OCI-LY7 (cell line): Measurements from ENCODE around the gene TMEM161A. TPM values are rescaled to one million over a fixed set of nuclear protein-coding genes. Genes with fewer than 3 reads are reported as not detected.

Experiments used
- Bru-seq: library from RNA; stranded (reverse); fragments of 400-500 nt; gene quantifications from one replicate; lab custom pipeline; 2021; lab: Mats Ljungman, UMichigan
- BruChase-seq, 2 experiments: library from RNA; stranded (reverse); fragments of 400-500 nt; gene quantifications; one replicate each; lab custom pipeline; 2021; lab: Mats Ljungman, UMichigan
- BruUV-seq: library from RNA; stranded (reverse); fragments of 400-500 nt; replicated peaks from 2 replicates; lab custom pipeline; 2021; lab: Mats Ljungman, UMichigan
- CTCF ChIA-PET: fragments of 300-600 bp; sonication (Branson Sonifier 250); formaldehyde crosslinking; loops from one replicate; lab custom pipeline; 2022; ENCODE audit warnings: antibody characterized with exemption; ENCODE audit not compliant: unreplicated experiment; lab: Charles Lee
- POLR2A ChIA-PET: fragments of 300-600 bp; sonication (Branson Sonifier 250); formaldehyde crosslinking; loops from one replicate; lab custom pipeline; 2022; ENCODE audit warnings: antibody characterized with exemption; lab: Charles Lee
- DNase-seq: peaks from one replicate; pipeline ENCODE4 v3.0.0-alpha.2; 2015; ENCODE audit warnings: low spot score
- H2AFZ ChIP-seq: fragments of 200-600 bp; sonication (generic), shearing (Covaris generic); 2 replicates; pipeline ENCODE4 v1.6.1; 2014; ENCODE audit warnings: mild to moderate bottlenecking, antibody characterized with exemption, low read length, moderate library complexity
- H3K27ac ChIP-seq: fragments of 200-600 bp; sonication (generic); 2 replicates; pipeline ENCODE4 v1.5.1; 2014; ENCODE audit warnings: mixed run types, low read depth, mild to moderate bottlenecking, moderate library complexity, low read length, inconsistent platforms; ENCODE audit not compliant: poor library complexity, severe bottlenecking
- H3K36me3 ChIP-seq: fragments of 200-600 bp; sonication (generic); 2 replicates; pipeline ENCODE4 v1.6.1; 2014; ENCODE audit warnings: mild to moderate bottlenecking, antibody characterized with exemption, low read length, moderate library complexity, mixed read lengths; ENCODE audit not compliant: insufficient read depth
- H3K4me1 ChIP-seq: fragments of 200-600 bp; sonication (generic); 2 replicates; pipeline ENCODE4 v1.5.1; 2014; ENCODE audit warnings: mild to moderate bottlenecking, low read length; ENCODE audit not compliant: insufficient read depth, poor library complexity, severe bottlenecking
- H3K4me2 ChIP-seq: fragments of 200-600 bp; sonication (generic); 2 replicates; pipeline ENCODE4 v1.6.1; 2014; ENCODE audit warnings: mild to moderate bottlenecking, low read length
- H3K4me3 ChIP-seq: fragments of 200-600 bp; sonication (generic); 2 replicates; pipeline ENCODE4 v1.5.1; 2014; ENCODE audit warnings: mild to moderate bottlenecking, low read depth, low read length; ENCODE audit not compliant: poor library complexity, severe bottlenecking
- H3K79me2 ChIP-seq: fragments of 200-600 bp; sonication (generic); 2 replicates; pipeline ENCODE4 v1.6.1; 2016; ENCODE audit warnings: low read depth, mild to moderate bottlenecking, low read length, moderate library complexity, mixed read lengths; ENCODE audit not compliant: insufficient read depth
- H3K9me2 ChIP-seq: fragments of 200-600 bp; sonication (generic); 2 replicates; pipeline ENCODE4 v1.6.1; 2016; ENCODE audit warnings: mild to moderate bottlenecking, low read length, mixed read lengths; ENCODE audit not compliant: insufficient read depth
- H3K9me3 ChIP-seq: fragments of 200-600 bp; sonication (generic); 2 replicates; pipeline ENCODE4 v1.6.1; 2014; ENCODE audit warnings: mild to moderate bottlenecking, mixed run types, low read length, mixed read lengths
- H4K20me1 ChIP-seq: fragments of 200-600 bp; sonication (generic); 2 replicates; pipeline ENCODE4 v1.6.1; 2014; ENCODE audit warnings: mild to moderate bottlenecking, antibody characterized with exemption, low read length, moderate library complexity, mixed read lengths; ENCODE audit not compliant: insufficient read depth
- EZH2phosphoT487 ChIP-seq: fragments of 200-600 bp; sonication (generic); IDR thresholded peaks from 2 replicates; pipeline ENCODE4 v1.6.1; 2018; ENCODE audit warnings: low read depth, borderline replicate concordance, mild to moderate bottlenecking, mixed run types, antibody characterized with exemption, low read length, moderate library complexity, mixed read lengths
- intact Hi-C: fragments of 100-400 bp; cut with micrococcal nuclease; formaldehyde crosslinking; loops from one replicate; pipeline ENCODE4 v1.10.0; 2022; ENCODE audit not compliant: unreplicated experiment
- long read RNA-seq: library from polyadenylated mRNA; stranded (forward); transcript quantifications from one replicate; pipeline ENCODE4 v2.0.0, GENCODE V29; 2022
- total RNA-seq, 2 experiments: library from RNA; depleted of rRNA in 1 of 2; stranded (reverse); fragments of >200 nt in 1 of 2; shearing (Covaris generic) in 1 of 2; gene quantifications; 2 replicates each; pipeline ENCODE4 v1.2.3, GENCODE V29; 2014 to 2022
- TF ChIP-seq, protein P1 (sequence below): fragments of 200-600 bp; sonication (generic); conservative IDR thresholded peaks from 2 replicates; pipeline ENCODE4 v1.5.1; 2014; ENCODE audit warnings: mild to moderate bottlenecking, antibody characterized with exemption, low read length, moderate library complexity, mixed read lengths

The TMEM161A gene
- total RNA-seq (2014; rRNA removed; shearing (Covaris generic)) (28.4 and 31.2 TPM in 2 replicates), total RNA-seq (2022) (38.1 and 40.5 TPM in 2 replicates), Bru-seq, nascent RNA (percentile 52 among the genes with signal in this experiment), BruChase-seq, experiment 1, labeled RNA remaining after a 6-hour chase (percentile 62 among the genes with signal in this experiment), BruChase-seq, experiment 2, labeled RNA remaining after a 2-hour chase (percentile 62 among the genes with signal in this experiment)
- long read RNA-seq, transcript TMEM161A-201 (12 exons, 1,820 nt), result major isoform, 26 of 45 reads
- long read RNA-seq, partial matches to known transcripts, result 5 of 45 reads
- long read RNA-seq, other reads (novel, unspliced or antisense), result 12 of 45 reads

DNA sequence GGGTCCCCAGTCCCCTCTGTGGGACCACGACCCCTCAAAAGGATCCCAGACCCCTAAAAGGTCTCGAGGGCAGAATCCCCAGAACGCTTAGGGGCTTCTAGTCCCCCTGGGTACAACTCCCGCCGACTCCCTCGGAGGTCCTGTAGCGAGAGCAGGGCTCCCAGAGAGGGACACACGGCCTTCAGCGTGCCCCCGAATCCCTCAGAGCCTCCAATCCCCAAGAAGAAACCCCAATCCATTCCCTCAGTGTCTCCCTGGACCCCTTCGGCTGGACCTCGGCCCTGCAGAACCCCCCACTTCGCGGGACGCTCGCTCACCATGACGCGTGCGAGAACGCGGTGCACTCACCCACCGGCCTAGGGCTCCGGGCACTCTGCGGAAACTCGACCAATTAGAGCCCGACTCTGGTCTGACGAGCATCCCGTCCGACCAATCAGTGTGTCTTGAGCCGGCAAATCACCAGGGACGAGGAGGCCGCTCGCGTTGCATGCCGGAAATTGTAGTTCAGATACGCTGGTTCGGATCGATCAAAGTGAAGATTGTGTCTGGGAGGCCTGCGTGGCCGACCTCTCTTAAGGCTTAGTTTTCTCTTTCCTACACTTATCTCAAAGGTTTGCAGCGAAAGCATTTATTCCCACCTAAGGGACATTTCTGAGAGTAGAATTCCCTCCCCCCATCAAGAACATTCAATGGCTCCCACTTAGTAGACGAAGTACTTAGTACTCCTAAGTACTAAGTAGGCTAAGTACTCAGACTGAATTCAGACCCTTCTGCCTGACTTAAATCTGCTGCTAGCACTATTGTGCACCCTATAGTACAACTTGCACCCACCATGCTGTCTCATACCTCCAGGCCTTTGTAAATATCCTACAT, at the start of gene TMEM161A:
Gene TMEM161A, minus strand, starts transcription at position 370 of the 873 bp plus-strand sequence. Its CDS starts 50 bp downstream, at position 320.
- H3K4me3 ChIP-seq, result peak within 1 kb of the TSS; percentile 85
- no peaks in the 10 kb centered on the region for H4K20me1 ChIP-seq
- TF ChIP-seq, protein P1, sequence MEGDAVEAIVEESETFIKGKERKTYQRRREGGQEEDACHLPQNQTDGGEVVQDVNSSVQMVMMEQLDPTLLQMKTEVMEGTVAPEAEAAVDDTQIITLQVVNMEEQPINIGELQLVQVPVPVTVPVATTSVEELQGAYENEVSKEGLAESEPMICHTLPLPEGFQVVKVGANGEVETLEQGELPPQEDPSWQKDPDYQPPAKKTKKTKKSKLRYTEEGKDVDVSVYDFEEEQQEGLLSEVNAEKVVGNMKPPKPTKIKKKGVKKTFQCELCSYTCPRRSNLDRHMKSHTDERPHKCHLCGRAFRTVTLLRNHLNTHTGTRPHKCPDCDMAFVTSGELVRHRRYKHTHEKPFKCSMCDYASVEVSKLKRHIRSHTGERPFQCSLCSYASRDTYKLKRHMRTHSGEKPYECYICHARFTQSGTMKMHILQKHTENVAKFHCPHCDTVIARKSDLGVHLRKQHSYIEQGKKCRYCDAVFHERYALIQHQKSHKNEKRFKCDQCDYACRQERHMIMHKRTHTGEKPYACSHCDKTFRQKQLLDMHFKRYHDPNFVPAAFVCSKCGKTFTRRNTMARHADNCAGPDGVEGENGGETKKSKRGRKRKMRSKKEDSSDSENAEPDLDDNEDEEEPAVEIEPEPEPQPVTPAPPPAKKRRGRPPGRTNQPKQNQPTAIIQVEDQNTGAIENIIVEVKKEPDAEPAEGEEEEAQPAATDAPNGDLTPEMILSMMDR, result no peak
- TF ChIP-seq EZH2phosphoT487, result no peak
- ChIA-PET POLR2A (no interaction called here), CTCF (no interaction called here)
- peak; percentile 98 for DNase-seq
- no peaks in the 10 kb centered on the region for H3K9me2 ChIP-seq
- intact Hi-C loops, result loop anchor here (2.0 kb wide), 1 partner anchor 74 kb away; no protein-coding TSS in a partner anchor
- H3K36me3 ChIP-seq, result peaks cover 13% of the 10 kb centered on the region; the same call in 1 of the 2 replicates
- peaks cover 10% of the 10 kb centered on the region; the same call in 1 of the 2 replicates for H3K79me2 ChIP-seq
- peaks cover 19% of the 10 kb centered on the region for H3K4me1 ChIP-seq
- H3K27ac ChIP-seq, result no peak within 1 kb of the TSS
- H3K9me3 ChIP-seq, result no peaks in the 10 kb centered on the region
- H3K4me2 ChIP-seq, result peak within 1 kb of the TSS; percentile 95
- peak within 1 kb of the TSS; percentile 49; the same call in 1 of the 2 replicates for H2AFZ ChIP-seq
- no TSS peak for BruUV-seq

DNA sequence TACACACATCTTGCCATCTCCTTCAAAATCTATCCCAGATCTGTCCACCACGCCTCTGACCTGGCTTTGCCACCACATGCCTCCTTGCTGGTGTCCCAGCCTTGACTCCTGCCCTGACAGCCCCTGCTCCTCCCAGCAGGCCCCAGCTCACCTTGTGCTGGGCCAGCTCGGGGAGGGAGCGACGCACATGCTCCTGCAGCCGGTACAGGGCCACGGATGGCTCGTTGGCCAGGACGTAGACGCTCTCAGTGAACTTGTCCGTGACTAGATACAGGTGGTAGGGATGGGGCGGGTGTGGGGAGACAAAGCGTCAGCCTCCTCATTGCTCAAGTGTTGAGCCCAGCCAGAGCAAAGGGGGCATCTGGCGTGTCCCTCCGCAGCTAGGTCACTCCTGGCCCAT, 48.5 kb upstream of the TMEM161A start:
- TF ChIP-seq, protein P1, result no peak
- TF ChIP-seq EZH2phosphoT487, result no peak
- H3K27ac ChIP-seq, result no peak overlapping the region
- H3K9me3 ChIP-seq, result no peaks in the 10 kb centered on the region
- intact Hi-C loops, result loop anchor here (1.0 kb wide), 1 partner anchor 39 kb away; no protein-coding TSS in a partner anchor
- H3K79me2 ChIP-seq, result peaks cover 21% of the 10 kb centered on the region
- no peak overlapping the region for H2AFZ ChIP-seq
- no TSS peak for BruUV-seq
- no peaks in the 10 kb centered on the region for H4K20me1 ChIP-seq
- DNase-seq, result no peak
- no peaks in the 10 kb centered on the region for H3K9me2 ChIP-seq
- CTCF ChIA-PET, result no interaction called here
- peaks cover 15% of the 10 kb centered on the region for H3K4me1 ChIP-seq
- H3K4me2 ChIP-seq, result no peak overlapping the region
- no peak overlapping the region for H3K4me3 ChIP-seq
- peaks cover 51% of the 10 kb centered on the region for H3K36me3 ChIP-seq
- POLR2A ChIA-PET, result no interaction called here
